GM10248 (cell line): ENCODE measurements around the gene PPP2R3A.
"Not testable (repeated sequence)": the region's sequence is repeated elsewhere in the genome, so short reads cannot be mapped to it uniquely, and the experiment has no call there.

Source experiments
- CTCF ChIA-PET: fragments of 300-600 bp; sonication (Branson Sonifier 250); formaldehyde crosslinking; extraction: SDS; loops from one replicate; lab custom pipeline; 2021; ENCODE audit warnings: antibody characterized with exemption; lab: Yijun Ruan, JAX
- POLR2A ChIA-PET: fragments of 350-650 bp; sonication (Branson Sonifier 250); formaldehyde crosslinking; extraction: SDS; loops from one replicate; lab custom pipeline; 2020; ENCODE audit warnings: antibody characterized with exemption; lab: Yijun Ruan, JAX
- DNase-seq: peaks from one replicate; pipeline ENCODE4 v3.0.0; 2012; ENCODE audit errors: extremely low spot score
- CTCF ChIP-seq: IDR thresholded peaks from 2 replicates; pipeline ENCODE4 v1.5.1; 2012; ENCODE audit warnings: mild to moderate bottlenecking, low read depth; ENCODE audit errors: extremely low read depth, missing control alignments, control extremely low read depth

Gene PPP2R3A

GRCh38 chr3:136070953-136071949 lies 105.7 kb downstream of the PPP2R3A start:
- POLR2A ChIA-PET = no interaction called here
- TF ChIP-seq CTCF = no peak
- CTCF ChIA-PET = interaction anchor here (0.8 to 4.9 kb wide), 9 partner anchors 19 to 1035 kb away, joined by 3 to 19 read pairs (median 3); partner anchors contain the start of gene STAG1
- DNase-seq = no peak

- POLR2A ChIA-PET = interaction anchor here (0.5 kb wide), 1 partner anchor 318 kb away, joined by 6 read pairs; no protein-coding TSS in a partner anchor
- CTCF ChIA-PET = interaction anchor here (0.6 to 6.2 kb wide), 7 partner anchors 10 to 1978 kb away, joined by 3 to 48 read pairs (median 3); partner anchors contain the start of gene STAG1
- no peak for TF ChIP-seq CTCF
- DNase-seq = no peak
Observed at GRCh38 chr3:136074546-136075170, 109.1 kb downstream of the PPP2R3A start.

GRCh38 chr3:136075218-136075808 lies 109.8 kb downstream of the PPP2R3A start:
- peak; percentile 49 for DNase-seq
- ChIA-PET POLR2A (interaction anchor here (0.5 kb wide), 1 partner anchor 317 kb away, joined by 6 read pairs; no protein-coding TSS in a partner anchor), CTCF (interaction anchor here (0.6 to 6.2 kb wide), 7 partner anchors 11 to 1977 kb away, joined by 3 to 48 read pairs (median 3); partner anchors contain the start of gene STAG1)
- peak; percentile 93 for TF ChIP-seq CTCF

- ChIA-PET POLR2A (no interaction called here), CTCF (interaction anchor here (1.1 to 6.2 kb wide), 3 partner anchors 678 to 938 kb away, joined by 3 to 48 read pairs (median 45); partner anchors contain the start of gene STAG1)
- TF ChIP-seq CTCF = no peak
- no peak for DNase-seq
Observed at GRCh38 chr3:136075811-136076210, 110.3 kb downstream of the PPP2R3A start.

- TF ChIP-seq CTCF = peak; percentile 59
- CTCF ChIA-PET = interaction anchor here (1.1 to 6.2 kb wide), 6 partner anchors 9 to 935 kb away, joined by 3 to 48 read pairs (median 5); partner anchors contain the start of gene STAG1
- DNase-seq = peak; percentile 37
- POLR2A ChIA-PET = no interaction called here
Observed at GRCh38 chr3:136078421-136079364, 113.2 kb downstream of the PPP2R3A start.

- CTCF ChIA-PET = interaction anchor here (1.1 kb wide), 1 partner anchor 669 kb away, joined by 6 read pairs; the partner anchor contains the start of gene STAG1
- POLR2A ChIA-PET, DNase-seq: not testable (repeated sequence)
Observed at GRCh38 chr3:136083641-136084382, 118.3 kb downstream of the PPP2R3A start.

GRCh38 chr3:136085067-136085466 lies 119.5 kb downstream of the PPP2R3A start:
- CTCF ChIA-PET = interaction anchor here (2.3 kb wide), 1 partner anchor 668 kb away, joined by 6 read pairs; the partner anchor contains the start of gene STAG1
- DNase-seq = not testable (repeated sequence)

More at GRCh38 chr3:136085067-136085466, 119.5 kb downstream of the PPP2R3A start:
- POLR2A ChIA-PET = not testable (repeated sequence)
